GM19238 (cell line): ENCODE measurements around the gene SNRNP25.
"Not testable (repeated sequence)": the region's sequence is repeated elsewhere in the genome, so short reads cannot be mapped to it uniquely, and the experiment has no call there.

Experiments used
- DNase-seq: peaks from one replicate; pipeline ENCODE4 v3.0.0; 2011; ENCODE audit warnings: low spot score; ENCODE audit not compliant: insufficient read length

SNRNP25 gene

GRCh38 chr16:53346-54236, at the start of gene SNRNP25, which contains the start of gene POLR3K:
Gene SNRNP25 (plus strand): TSS chr16:53828. CDS start chr16:54017, 189 bp downstream.
Gene POLR3K (minus strand): TSS chr16:53608. CDS start chr16:53586, 22 bp downstream.
- DNase-seq = peak; percentile 100

GRCh38 chr16:9903-10665, 43.5 kb upstream of the SNRNP25 start:
- no peak for DNase-seq

GRCh38 chr16:10772-11171, 42.9 kb upstream of the SNRNP25 start:
- DNase-seq = not testable (repeated sequence)

- DNase-seq = not testable (repeated sequence)
These were observed 36.4 kb upstream of the SNRNP25 start for GRCh38 chr16:17062-17765.

- not testable (repeated sequence) for DNase-seq
These were observed 32.7 kb upstream of the SNRNP25 start for GRCh38 chr16:20886-21285.

- not testable (repeated sequence) for DNase-seq
These were observed 29.5 kb upstream of the SNRNP25 start for GRCh38 chr16:24151-24550.

- DNase-seq = not testable (repeated sequence)
These were observed 27.7 kb upstream of the SNRNP25 start for GRCh38 chr16:25926-26348.

- not testable (repeated sequence) for DNase-seq
These were observed 23.0 kb upstream of the SNRNP25 start for GRCh38 chr16:30627-31026.

GRCh38 chr16:33154-33876, 20.3 kb upstream of the SNRNP25 start:
- not testable (repeated sequence) for DNase-seq

GRCh38 chr16:33877-34647, 19.6 kb upstream of the SNRNP25 start:
- no peak for DNase-seq

- no peak for DNase-seq
These were observed 19.0 kb upstream of the SNRNP25 start for GRCh38 chr16:34648-34987.

- no peak for DNase-seq
These were observed 18.5 kb upstream of the SNRNP25 start for GRCh38 chr16:35011-35677.

- no peak for DNase-seq
These were observed 17.8 kb upstream of the SNRNP25 start for GRCh38 chr16:35678-36305.

- no peak for DNase-seq
These were observed 17.2 kb upstream of the SNRNP25 start for GRCh38 chr16:36336-36984.

GRCh38 chr16:37511-37910, 16.1 kb upstream of the SNRNP25 start:
- no peak for DNase-seq

GRCh38 chr16:38206-38605, 15.4 kb upstream of the SNRNP25 start:
- not testable (repeated sequence) for DNase-seq

- DNase-seq = peak; percentile 85
These were observed 14.4 kb upstream of the SNRNP25 start for GRCh38 chr16:38941-39892.
